Skin epidermis (tissue), 12 donors: Measurements from ENCODE around the gene SPATC1L.
"Not testable (repeated sequence)": the region's sequence is repeated elsewhere in the genome, so short reads cannot be mapped to it uniquely, and the experiment has no call there.

Experiments
- H3K27ac ChIP-seq, 21 experiments: fragments of 200-600 bp; sonication (generic) in 11 of 21; one replicate each; pipeline ENCODE4 v1.5.0; 2020; ENCODE audit warnings: mild to moderate bottlenecking in 3 of 21, inconsistent platforms in 2 of 21, moderate library complexity in 2 of 21
- H3K4me3 ChIP-seq, 7 experiments: fragments of 200-600 bp; sonication (generic) in 2 of 7; one replicate each; pipeline ENCODE4 v1.5.0; 2020; ENCODE audit warnings: inconsistent platforms in 2 of 7, mild to moderate bottlenecking in 2 of 7, moderate library complexity in 1 of 7

Gene SPATC1L

GRCh38 chr21:46183910-46184624, at the start of gene SPATC1L:
Gene SPATC1L, minus strand, starts transcription at chr21:46184459. Its CDS starts 1,643 bp downstream, at chr21:46182816.
- H3K4me3 ChIP-seq = peak within 1 kb of the TSS; percentile 29 to 65 (median 48)
- peak within 1 kb of the TSS in 18 of 21 experiments; percentile 23 to 86 (median 62) for H3K27ac ChIP-seq

GRCh38 chr21:46229923-46230260, 45.6 kb upstream of the SPATC1L start:
- H3K4me3 ChIP-seq = peak overlapping the region in 5 of 7 experiments; percentile 73 to 99 (median 94)
- H3K27ac ChIP-seq = peak overlapping the region in 9 of 21 experiments; percentile 37 to 93 (median 79)

GRCh38 chr21:46229133-46229922, 45.1 kb upstream of the SPATC1L start:
- peak overlapping the region; percentile 18 to 94 (median 76) for H3K27ac ChIP-seq
- H3K4me3 ChIP-seq = peak overlapping the region; percentile 52 to 99 (median 86)

GRCh38 chr21:46228345-46229051, 44.2 kb upstream of the SPATC1L start, which contains the start of gene LSS:
Gene LSS, minus strand, starts transcription at chr21:46228774. Its CDS starts 29 bp downstream, at chr21:46228745.
- Histone ChIP-seq H3K4me3 (peak within 1 kb of the TSS; percentile 52 to 99 (median 86)), H3K27ac (peak within 1 kb of the TSS; percentile 48 to 94 (median 83))

GRCh38 chr21:46227811-46228344, 43.6 kb upstream of the SPATC1L start:
- peak overlapping the region; percentile 52 to 99 (median 86) for H3K4me3 ChIP-seq
- H3K27ac ChIP-seq = peak overlapping the region in 20 of 21 experiments; percentile 48 to 94 (median 84)

GRCh38 chr21:46226920-46227599, 42.8 kb upstream of the SPATC1L start:
- peak overlapping the region; percentile 52 to 99 (median 86) for H3K4me3 ChIP-seq
- H3K27ac ChIP-seq = peak overlapping the region in 14 of 21 experiments; percentile 38 to 94 (median 82)

GRCh38 chr21:46226146-46226545, 41.9 kb upstream of the SPATC1L start:
- H3K27ac ChIP-seq = peak overlapping the region in 10 of 21 experiments; percentile 28 to 81 (median 64)

GRCh38 chr21:46223661-46224060, 39.4 kb upstream of the SPATC1L start:
- H3K4me3 ChIP-seq, H3K27ac ChIP-seq: not testable (repeated sequence)

More at GRCh38 chr21:46226146-46226545, 41.9 kb upstream of the SPATC1L start:
- no peak overlapping the region for H3K4me3 ChIP-seq

GRCh38 chr21:46223217-46223616, 39.0 kb upstream of the SPATC1L start:
- Histone ChIP-seq H3K4me3 (no peak overlapping the region), H3K27ac (no peak overlapping the region)

- no peak overlapping the region for H3K27ac ChIP-seq
Measured at GRCh38 chr21:46222436-46223116, 38.3 kb upstream of the SPATC1L start.

GRCh38 chr21:46221664-46222435, 37.6 kb upstream of the SPATC1L start:
- Histone ChIP-seq H3K27ac (no peak overlapping the region), H3K4me3 (no peak overlapping the region)

More at GRCh38 chr21:46222436-46223116, 38.3 kb upstream of the SPATC1L start:
- H3K4me3 ChIP-seq = no peak overlapping the region

- no peak overlapping the region for H3K27ac ChIP-seq
- H3K4me3 ChIP-seq = no peak overlapping the region
Measured at GRCh38 chr21:46220847-46221246, 36.6 kb upstream of the SPATC1L start.

- Histone ChIP-seq H3K4me3 (no peak overlapping the region), H3K27ac (no peak overlapping the region)
Measured at GRCh38 chr21:46220275-46220810, 36.1 kb upstream of the SPATC1L start.

GRCh38 chr21:46219591-46220239, 35.5 kb upstream of the SPATC1L start:
- Histone ChIP-seq H3K27ac (no peak overlapping the region), H3K4me3 (no peak overlapping the region)

GRCh38 chr21:46218906-46219590, 34.8 kb upstream of the SPATC1L start:
- Histone ChIP-seq H3K4me3 (no peak overlapping the region), H3K27ac (no peak overlapping the region)

- H3K4me3 ChIP-seq = no peak overlapping the region
- H3K27ac ChIP-seq = no peak overlapping the region
Measured at GRCh38 chr21:46217511-46218196, 33.4 kb upstream of the SPATC1L start.
